Measurements from ENCODE around the gene LDAH.
A peak's percentile ranks its signal among the peaks of the same experiment; 100 is the strongest.

Gene LDAH

DNA sequence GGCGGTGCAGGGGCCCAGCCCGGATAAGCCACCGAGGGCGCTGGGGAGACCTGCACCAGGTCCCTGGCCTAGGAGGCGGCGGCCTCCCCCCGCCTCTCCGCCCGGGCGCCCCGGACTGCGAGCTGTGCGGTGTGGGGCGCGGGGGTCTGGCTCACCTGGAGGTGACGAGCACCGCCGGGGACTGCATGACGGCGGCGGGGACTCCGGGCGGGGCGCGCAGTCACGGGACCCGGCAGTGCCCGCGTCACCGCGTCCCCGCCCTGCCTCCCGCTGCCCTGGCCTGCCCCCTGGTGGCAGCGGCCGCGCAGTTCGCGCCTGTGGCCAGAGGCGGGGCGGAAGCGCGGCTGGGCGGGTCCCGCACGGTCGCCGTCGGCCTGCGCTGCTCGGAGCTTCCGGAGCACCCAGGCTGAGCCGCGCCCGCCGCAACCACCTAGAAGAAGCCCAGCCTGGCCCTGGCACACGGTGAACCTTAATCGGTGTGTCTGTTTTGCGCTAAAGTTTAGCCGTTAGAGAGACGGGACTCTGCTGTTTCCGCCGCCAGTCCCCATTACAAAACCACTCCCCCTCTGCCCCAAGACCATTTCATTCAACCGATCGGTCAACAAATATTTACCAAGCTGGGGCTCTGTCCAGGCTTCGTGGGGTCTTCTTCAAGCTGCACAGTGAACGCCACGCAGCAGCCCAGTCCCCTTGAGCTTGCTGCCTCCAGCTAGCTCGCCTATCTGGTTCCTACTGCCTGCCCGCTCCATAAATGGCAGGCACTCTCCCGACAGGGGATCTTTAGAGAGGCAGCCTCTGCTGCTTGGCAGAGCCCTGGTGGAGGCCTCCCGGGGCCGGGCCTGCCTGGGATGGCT is 171.8 kb downstream of the LDAH start, which contains the start of gene HS1BP3:
Gene HS1BP3 (minus strand): TSS at position 222 of the 854 bp plus-strand sequence. CDS start 35 bp downstream, at position 187.
- peak; percentile 87 for DNase-seq (ENCODE audit: low spot score)

DNA sequence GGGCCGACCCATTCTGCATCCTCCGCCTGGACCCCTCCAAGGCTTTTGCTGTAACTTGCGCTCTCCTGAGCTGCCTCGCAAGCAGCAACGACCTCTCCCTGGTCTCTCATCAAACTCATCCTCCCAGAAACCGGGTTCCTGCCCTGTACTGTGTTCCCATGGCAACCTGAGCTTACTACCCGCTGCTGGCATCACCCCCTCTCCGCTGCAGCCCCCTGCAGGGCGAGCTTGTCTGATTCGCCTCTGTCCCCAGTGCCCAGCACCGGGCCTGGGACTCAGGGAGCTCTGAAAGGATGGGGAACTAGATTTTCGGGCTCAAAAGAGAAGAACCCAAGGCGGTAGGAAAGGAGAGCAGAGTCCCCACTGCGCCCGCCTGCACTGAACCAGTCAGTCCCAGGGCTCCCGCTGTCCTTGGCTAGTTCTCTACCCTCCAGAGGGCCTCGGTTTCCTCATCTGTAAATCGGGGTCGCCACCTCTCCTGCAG is 172.5 kb downstream of the LDAH start:
- no peak for DNase-seq (ENCODE audit: low spot score)

DNA sequence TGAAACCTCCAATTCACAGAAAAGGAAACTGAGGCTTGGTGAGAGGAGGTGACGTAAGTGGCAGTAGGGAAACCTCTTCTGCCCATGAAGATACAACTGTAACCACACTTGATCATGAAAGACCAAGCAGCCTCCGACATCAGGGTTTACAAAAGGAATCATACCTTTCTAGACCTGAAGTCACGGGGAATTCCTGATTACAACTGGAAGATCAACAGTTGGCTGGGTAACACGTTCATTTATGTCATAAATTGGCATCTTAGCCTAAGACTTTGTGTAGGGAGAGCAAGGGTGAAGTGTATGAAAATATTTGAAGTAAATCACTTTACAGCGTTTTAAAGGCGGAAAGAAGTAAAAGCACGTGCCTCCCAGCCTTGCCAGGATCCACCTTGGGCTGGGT is 172.9 kb downstream of the LDAH start:
- no peak for DNase-seq (ENCODE audit: low spot score)

DNA sequence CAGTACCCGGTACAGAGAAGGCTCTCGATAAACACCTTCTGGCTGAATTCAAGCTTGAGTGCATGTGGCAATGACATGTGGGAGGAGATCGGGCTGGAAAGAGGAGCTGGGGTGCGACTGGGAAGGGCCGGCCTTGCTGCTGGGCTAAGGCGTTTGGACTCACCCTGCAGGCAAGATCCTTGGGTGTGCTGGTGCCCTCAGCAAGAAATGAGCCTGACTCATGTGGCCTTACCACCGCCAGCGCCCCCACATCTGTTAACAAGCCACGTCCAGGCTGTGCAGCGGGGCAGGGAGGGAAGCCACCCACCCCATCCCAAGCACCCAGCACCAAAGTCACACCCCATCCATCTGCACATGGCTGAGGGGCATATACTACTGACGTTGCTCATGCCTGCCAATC is 173.3 kb downstream of the LDAH start:
- DNase-seq (ENCODE audit: low spot score): no peak

DNA sequence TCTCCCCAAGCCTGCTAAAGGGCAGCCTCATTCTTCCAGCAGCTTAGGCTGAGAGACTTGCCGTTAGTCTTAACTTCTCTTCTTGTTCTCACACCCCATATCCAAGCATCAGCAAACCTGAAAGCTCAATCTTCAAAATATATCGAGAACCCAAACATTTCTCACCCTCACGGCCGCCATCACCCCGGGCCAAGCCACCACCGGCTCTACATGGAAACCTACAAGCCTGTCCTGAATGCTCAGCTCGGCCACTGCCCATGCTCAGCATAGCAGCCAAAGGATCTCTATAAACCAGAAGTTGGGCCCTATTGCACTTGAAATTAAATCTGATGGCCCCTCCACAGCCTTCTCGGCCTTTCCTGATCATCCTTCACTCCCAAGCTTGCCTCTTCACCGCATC is 174.1 kb downstream of the LDAH start:
- no peak for DNase-seq (ENCODE audit: low spot score)

DNA sequence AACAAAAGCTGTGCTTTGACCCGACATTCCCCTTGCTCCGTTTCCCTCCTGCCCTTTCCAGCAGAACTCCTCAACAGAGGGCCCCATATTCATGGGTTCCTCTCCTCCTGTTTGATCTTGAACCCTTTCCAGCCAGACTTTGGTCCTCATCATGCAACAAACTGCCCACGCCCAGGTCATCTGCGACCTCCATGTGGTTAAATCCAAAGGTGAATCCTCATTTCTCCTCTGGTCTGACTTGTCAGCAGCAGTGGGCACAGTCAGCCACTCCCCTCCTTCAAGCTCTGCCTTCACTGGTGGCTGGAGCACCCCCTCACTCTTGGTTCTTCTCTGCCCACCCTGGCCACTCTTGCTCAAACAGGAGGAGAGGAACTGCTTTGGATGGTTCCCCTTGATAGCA is 174.7 kb downstream of the LDAH start:
- no peak for DNase-seq (ENCODE audit: low spot score)

DNA sequence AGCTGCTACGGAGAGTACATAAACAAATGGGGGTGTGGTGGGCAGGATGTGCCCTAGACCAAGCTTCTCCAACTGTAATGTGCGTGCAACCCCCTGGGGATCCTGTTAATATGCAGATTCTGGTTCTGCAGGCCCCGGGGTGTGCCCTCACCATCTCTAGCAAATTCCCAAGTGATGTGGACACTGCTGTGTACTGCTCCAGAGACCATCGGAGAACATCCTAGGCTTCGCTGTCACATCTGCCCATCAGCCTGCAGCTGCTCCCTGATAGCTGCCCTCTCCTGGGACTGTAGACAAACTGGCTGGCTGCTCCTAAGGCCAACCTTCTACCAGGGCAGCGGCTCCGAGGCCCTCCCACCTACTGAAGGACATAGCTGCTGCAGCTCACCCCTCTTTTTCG is 175.2 kb downstream of the LDAH start:
- no peak for DNase-seq (ENCODE audit: low spot score)

DNA sequence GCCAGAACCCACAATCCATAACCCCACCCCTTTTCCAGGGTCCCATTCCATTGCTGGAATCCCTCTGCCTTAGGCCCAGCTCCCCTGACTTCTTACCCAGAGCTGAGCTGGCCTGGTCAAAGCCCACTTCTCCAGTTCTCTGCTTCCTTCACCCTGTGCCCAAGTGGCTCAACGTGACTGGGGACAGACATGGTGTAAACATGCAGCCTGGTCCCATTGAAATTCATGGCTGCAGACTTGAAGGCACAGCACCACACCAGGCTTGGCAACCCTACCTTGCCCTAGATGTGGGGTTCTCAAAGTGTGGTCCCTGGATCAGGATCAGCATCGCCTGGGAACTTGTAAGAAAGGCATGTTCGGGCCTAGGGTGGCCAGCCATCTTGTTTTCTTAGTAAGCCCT is 175.7 kb downstream of the LDAH start:
- no peak for DNase-seq (ENCODE audit: low spot score)

DNA sequence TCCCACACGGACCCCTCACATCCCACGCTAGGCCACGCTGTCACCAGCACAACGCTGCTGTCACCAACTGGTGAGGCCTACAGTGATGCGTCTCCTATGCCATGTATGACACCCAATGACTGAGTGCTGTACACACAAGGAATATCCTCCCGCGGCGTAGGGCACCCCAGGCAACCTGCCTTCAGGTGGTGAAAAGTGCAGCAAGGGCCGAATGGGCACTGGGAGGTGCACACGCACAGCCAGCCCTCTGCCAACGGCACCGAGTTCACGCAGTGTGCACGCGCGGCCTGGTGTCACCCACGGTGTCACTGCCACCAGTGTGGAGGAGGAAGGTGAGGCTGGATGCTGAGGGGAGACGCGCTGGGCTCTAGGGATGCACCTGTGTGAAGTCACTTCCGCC is 176.5 kb downstream of the LDAH start:
- no peak for DNase-seq (ENCODE audit: low spot score)

DNA sequence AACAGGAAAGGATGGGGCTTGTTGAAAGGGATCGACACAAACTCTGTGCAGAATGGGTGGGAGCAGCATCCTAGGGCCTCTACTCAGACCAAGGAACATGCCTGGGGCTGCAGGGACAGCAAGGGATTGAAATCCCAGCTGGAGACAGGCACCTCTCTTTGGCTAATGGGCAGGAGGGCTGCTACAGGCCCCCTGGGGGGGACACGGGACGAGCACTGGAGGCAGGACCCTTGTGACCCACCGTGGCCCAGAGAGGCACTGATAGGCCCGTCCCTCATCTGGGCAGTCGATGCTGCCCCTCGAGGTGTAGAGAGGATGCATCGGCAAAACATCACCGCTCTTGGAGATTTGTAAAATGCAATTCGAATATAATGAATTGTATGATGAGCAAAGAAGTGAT is 177.1 kb downstream of the LDAH start:
- DNase-seq (ENCODE audit: low spot score): no peak

DNA sequence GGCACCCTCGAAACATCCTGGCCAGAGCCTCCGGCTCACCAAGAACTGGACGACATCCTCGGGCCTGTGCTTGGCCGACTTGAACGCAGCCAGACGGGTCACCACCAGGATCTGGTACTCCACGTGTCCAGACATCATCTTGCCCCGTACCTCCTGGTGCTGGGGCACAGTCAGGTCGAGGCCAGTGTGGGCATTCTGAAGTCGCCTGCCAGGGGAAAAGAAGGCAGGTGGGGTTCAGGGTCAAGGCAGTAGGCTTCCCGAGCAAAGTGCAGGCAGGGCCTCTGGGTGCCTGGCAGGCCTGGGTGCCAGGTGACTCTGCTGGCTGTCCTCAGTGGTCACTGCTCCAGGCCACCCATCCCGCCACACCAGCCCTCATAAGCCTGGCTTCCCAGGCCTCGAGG is 177.6 kb downstream of the LDAH start:
- DNase-seq (ENCODE audit: low spot score): no peak

DNA sequence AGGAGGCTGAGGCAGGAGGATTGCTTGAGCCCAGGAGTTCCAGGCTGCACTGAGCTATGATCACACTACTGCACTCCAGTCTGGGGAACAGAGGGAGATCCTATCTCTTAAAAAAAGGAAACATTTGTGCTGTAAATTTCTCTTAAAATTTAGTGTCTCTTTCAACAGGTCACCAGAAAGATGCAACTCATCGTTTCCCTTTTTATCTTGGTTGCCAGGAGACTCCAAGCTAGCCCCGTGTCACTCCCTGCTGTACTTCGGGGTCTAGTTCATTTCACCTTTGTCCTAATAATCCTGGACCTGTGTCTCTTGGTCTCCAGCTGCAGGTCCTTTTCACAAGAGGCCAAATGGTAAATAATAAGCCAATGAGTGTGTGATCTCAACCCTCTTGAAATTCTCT is 179.1 kb downstream of the LDAH start:
- DNase-seq (ENCODE audit: low spot score): no peak

DNA sequence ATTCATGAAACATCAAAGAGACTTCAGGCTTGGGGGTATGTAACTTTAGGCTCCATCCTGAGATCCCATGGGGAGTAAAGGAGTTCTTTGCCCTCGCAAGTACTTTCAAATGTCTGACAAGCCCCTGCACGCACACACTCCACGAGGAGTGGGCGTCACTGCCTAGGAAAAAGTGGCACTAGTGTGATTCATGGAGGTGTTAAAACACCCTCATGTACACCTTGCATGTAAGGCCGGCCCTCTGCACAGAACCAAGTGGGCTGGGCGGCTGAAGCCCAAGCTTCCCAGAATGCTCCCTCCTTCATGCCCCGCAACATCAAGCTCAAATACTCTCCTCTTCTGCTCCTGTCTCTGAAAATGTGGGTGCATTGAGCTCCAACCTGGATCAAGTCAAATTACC is 179.8 kb downstream of the LDAH start:
- DNase-seq (ENCODE audit: low spot score): no peak

DNA sequence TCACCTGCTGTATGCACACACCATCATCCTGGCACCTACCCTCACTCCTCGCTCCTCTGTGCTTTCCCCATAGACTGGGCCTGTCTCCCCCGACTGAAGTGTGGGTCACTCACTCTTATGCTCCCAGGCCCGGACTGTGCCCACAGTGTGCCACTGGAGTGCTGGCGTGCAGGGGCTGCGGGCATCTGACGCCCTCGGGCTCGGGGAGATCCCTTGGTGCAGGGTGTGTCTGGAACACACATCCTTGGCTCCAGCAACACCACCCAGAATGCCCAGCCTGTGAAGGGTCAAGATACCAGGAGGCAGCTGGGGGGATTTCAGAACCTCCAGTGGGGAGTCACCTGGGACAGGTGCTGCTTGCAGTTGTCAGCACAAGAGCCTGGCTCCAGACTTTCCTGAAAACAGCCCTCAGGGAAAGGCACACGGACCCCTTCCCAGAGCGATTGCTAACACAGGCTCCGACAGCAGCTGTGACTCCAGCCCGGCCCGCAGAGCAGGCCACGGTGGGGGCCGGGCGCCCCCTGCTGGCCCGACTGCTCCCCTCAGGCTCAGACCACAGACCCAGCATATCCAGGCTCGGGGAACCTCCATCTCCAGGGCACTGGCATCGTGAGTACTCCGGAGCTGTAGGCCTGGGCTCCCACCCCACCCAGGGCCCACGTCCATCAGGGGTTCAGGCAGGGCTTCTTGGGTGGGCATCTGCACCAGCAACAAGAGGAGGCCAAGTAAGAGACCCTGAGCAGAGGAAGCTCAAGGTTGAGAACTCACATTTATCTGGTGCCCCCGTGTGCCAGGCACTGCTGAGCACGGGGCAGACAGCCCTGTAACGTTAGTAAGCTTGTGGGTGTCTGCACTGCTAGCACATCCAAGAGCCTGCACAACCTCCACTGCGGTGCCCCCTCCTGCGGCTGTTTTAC is 180.6 kb downstream of the LDAH start:
- peak; percentile 63 for DNase-seq (ENCODE audit: low spot score)

DNA sequence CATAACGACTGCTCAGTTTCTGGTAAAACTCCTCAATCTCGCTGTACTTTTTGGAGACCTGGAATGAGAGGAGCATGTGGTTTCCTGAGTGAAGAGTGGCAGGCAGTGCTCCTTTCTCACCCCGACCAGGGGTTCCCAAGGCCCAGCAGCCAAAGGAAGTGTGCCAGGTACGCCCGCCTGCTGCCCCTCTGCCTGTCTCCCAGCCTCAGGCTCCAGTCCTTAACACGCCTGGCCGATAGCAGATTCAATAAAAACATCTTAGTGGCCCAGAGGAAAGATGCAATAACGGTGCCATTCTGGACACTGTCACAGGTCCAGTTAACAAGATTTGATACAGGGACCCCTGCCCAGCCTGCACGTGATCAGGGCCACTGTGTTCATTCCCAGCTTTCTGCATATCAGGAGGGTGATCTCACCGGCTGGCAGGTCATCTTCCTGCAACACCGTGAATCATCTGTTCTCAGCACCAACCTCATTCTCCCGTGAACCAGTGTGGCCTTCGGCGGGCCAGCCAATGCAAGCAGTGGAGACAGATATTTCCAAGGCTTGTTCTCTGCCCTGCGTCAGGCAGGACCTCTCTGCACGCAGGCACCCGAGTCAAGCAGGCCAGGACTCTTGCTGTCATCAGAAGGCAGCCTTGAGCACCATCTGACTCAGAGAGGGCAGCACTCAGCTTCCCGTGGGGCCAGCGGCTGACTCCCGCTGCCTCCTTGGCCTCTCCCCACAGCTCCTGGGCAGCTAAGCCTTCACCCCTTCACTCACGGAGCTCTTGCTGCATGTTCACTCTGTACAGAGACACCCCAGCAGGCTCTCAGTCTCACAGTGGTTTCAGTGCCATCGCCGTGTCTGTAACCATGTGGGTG is 181.5 kb downstream of the LDAH start:
- no peak for DNase-seq (ENCODE audit: low spot score)

DNA sequence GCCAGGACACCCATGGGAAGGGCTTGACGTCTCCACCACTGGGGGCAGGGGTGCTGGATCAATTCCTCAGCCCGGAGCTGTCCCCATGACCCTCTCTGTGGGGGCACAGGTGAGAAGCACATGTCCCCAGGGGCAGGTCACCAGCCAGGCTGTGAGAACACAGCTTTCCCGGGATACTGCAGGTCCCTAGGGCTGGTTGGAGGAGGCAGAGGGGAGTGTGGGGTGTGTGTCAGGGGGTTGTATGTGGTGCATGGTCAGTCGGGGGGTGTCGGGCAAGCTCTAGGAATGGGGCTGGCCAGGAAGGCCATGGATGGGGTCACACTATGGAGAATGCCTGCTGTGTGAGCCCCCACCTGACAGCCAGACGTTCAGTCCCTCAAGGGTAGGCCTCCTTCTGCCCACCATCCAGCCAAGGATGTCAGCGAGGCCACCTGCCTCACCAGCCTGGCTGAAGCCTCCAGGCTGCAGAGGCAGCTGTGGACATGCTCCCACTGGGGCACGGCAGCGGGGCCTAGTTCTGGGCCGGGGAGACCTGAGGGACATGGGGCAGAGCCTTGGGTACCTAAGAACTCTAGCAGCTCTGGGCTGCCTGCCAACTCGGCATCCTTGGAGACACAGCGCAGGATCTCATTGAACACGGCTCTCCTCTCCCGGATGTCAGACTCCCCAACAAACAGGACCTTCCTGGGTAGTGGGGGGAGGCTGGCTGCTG is 182.3 kb downstream of the LDAH start:
- DNase-seq (ENCODE audit: low spot score): no peak

DNA sequence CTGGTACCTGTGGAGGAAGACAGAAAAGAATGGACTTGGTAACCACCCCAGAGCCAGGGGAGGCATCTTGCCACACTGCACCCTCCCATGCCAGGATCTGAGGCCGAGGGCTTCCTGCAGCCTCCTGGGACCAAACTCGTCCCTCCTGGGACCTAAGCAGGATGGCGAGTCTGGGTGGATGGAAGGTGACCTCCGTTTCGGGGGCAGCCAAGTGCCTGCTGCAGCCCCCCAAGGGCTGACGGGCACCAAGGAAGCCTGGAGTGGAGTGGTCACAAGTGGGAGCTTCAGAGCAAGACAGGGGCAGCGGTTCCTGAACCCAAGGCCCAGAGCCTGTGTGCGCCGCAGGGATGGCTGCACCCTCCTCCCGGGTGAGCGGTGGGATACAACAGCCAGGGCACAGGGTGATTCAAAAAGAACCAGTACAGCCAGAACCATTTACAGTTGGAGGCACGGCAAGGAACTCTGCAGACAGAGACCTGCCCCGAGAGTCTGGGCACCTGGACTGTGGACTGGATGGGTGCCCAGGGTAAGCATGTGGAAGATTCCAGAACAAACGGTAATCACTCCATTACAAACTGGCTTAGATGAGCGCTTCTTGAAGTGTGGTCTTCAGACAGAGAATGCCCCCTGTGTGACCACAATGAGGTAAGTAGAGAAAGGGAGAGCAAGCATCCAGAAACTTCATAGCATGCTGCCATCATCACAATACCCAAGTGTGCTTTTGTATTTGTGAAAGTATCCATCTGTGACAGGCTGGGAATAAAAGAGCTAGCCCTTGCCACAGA is 184.1 kb downstream of the LDAH start:
- no peak for DNase-seq (ENCODE audit: low spot score)

DNA sequence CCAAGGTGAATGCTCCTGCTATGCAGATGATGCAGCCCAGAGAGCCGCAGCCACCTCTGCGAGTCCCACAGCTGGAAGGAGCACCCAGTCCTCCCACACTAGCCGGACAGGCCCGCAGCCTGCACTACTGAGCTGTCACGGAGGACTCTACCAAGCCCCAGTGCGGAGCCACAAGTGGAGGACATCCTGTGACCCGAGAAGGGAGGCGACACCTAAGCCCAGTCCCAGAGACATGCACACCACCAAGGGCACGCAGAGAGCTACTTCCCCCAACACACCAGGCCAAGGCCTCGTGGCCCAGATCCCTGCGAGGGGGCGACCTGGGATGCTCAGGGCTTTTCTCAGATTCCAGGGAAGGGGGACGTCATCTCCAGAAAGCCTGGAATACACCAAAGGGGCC is 184.9 kb downstream of the LDAH start:
- DNase-seq (ENCODE audit: low spot score): no peak

DNA sequence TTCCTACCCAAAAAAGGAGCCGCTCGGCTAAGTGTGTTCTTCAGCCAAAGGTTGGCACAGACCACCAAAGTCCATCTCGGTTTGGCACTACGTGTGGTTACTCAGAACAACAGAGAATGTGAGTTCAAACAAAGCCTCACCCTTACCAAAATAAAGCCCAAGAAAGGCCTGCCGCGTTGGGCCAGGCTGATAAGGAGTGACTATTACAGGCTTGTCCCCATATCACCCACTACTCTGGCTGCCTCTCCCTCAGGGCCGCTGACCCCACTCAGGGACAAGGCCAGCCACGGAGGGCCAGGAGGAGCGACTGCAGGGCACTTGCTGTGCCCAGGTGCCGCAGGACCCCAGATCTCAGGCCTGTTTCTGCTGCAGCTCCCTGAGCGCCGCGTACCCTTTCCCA is 185.8 kb downstream of the LDAH start:
- no peak for DNase-seq (ENCODE audit: low spot score)
